Measurements from ENCODE around the gene NFYA.

- TF ChIP-seq CTCF (IDR thresholded peaks at IDR 0.05; ENCODE audit: low read depth, low read length, poor library complexity, severe bottlenecking) (no peak), EZH2phosphoT487 (IDR thresholded peaks at IDR 0.05; ENCODE audit: borderline replicate concordance, low read length) (no peak)
Observed at GRCh38 chr6:41062056-41062455, 10.7 kb upstream of the NFYA start.
